Measurements from ENCODE around the gene WDTC1. TPM values are rescaled to one million over a fixed set of nuclear protein-coding genes. Genes with fewer than 3 reads are reported as not detected.

Gene WDTC1
- total RNA-seq, 1 experiment from 2014 or later, result 23.7 TPM

GRCh38 chr1:27351541-27352107, 117.2 kb downstream of the WDTC1 start:
- DNase-seq (no peak), ATAC-seq (no peak)
- Histone ChIP-seq H3K4me1 (ENCODE audit: insufficient read depth, low read length) (peaks cover 16% of the 10 kb centered on the region), H4K20me1 (ENCODE audit: low read length) (no peaks in the 10 kb centered on the region), H3K79me2 (ENCODE audit: low read length) (no peaks in the 10 kb centered on the region), H3K9me3 (ENCODE audit: low read length) (no peaks in the 10 kb centered on the region), H3K36me3 (ENCODE audit: low read depth, low read length) (peaks cover 2% of the 10 kb centered on the region), H3K4me3 (ENCODE audit: low read length) (no peak overlapping the region), H3K9ac (ENCODE audit: low read length) (no peak overlapping the region), H3K4me2 (ENCODE audit: low read length) (no peak overlapping the region), H3K27ac (ENCODE audit: low read length) (no peak overlapping the region), H2AFZ (ENCODE audit: low read length) (no peak overlapping the region), H3K27me3 (ENCODE audit: low read length) (no peaks in the 10 kb centered on the region), H3K9me2 (replicated peaks; ENCODE audit: low read length) (no peaks in the 10 kb centered on the region), H3F3A (ENCODE audit: low read length, unreplicated experiment) (no peaks in the 10 kb centered on the region)
- CTCF ChIA-PET, result no interaction called here
- POLR2A ChIA-PET (ENCODE audit: unreplicated experiment), result no interaction called here
- TF ChIP-seq EZH2 (IDR thresholded peaks at IDR 0.05; ENCODE audit: low read length, unreplicated experiment), result no peak
- no peak for TF ChIP-seq EZH2phosphoT487 (IDR thresholded peaks at IDR 0.05; ENCODE audit: borderline replicate concordance, low read length)
- intact Hi-C loops (cut with micrococcal nuclease), result no loop called here
- BruUV-seq (replicated peaks), result no TSS peak

DNA sequence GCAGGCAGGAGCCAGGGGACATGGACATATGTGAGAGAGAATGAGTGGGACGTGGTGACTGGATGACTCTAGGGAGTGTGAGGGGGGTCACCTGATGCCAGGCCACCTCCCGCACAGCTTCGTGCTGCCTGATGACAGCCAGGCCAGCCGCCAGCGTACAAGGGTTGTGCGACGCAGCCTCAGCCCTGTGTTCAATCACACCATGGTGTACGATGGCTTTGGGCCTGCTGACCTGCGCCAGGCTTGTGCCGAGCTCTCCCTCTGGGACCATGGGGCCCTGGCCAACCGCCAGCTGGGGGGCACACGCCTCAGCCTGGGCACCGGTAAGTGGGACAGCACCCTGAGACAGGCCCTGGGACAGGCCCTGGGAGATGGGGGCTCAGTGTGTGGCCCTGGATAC, 118.7 kb downstream of the WDTC1 start:
- no peak for ATAC-seq
- no peak overlapping the region for H3K9ac ChIP-seq (ENCODE audit: low read length)

DNA sequence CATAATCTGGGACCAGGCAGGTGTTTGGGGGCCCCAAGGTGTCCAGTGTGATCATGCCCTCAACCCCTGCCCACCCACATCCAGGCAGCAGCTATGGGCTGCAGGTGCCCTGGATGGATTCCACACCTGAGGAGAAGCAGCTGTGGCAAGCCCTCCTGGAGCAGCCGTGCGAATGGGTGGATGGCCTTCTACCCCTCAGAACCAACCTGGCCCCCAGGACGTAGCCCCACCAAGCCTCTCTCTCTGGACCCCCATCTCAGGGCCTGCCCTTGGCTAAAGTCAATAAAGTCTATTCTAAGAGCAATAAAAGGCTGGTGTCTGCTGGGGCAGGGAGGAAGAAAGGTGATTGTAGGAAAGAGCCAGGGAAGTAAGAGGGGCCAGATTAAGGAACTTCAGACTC, 119.2 kb downstream of the WDTC1 start:
- peaks cover 12% of the 10 kb centered on the region for H3K36me3 ChIP-seq (ENCODE audit: low read depth, low read length)
- H3K79me2 ChIP-seq (ENCODE audit: low read length), result no peaks in the 10 kb centered on the region
- DNase-seq, result no peak
- BruUV-seq (replicated peaks), result no TSS peak
- no peaks in the 10 kb centered on the region for H4K20me1 ChIP-seq (ENCODE audit: low read length)
- TF ChIP-seq EZH2 (IDR thresholded peaks at IDR 0.05; ENCODE audit: low read length, unreplicated experiment), result no peak
- no peak overlapping the region for H2AFZ ChIP-seq (ENCODE audit: low read length)
- POLR2A ChIA-PET (ENCODE audit: unreplicated experiment), result no interaction called here
- no peaks in the 10 kb centered on the region for H3K9me3 ChIP-seq (ENCODE audit: low read length)
- H3K9ac ChIP-seq (ENCODE audit: low read length), result no peak overlapping the region
- no peak overlapping the region for H3K27ac ChIP-seq (ENCODE audit: low read length)
- H3K27me3 ChIP-seq (ENCODE audit: low read length), result no peaks in the 10 kb centered on the region
- CTCF ChIA-PET, result no interaction called here
- ATAC-seq, result no peak
- H3F3A ChIP-seq (ENCODE audit: low read length, unreplicated experiment), result no peaks in the 10 kb centered on the region
- H3K9me2 ChIP-seq (replicated peaks; ENCODE audit: low read length), result no peaks in the 10 kb centered on the region
- H3K4me3 ChIP-seq (ENCODE audit: low read length), result no peak overlapping the region
- no peak overlapping the region for H3K4me2 ChIP-seq (ENCODE audit: low read length)
- peaks cover 10% of the 10 kb centered on the region for H3K4me1 ChIP-seq (ENCODE audit: insufficient read depth, low read length)
- intact Hi-C loops (cut with micrococcal nuclease), result no loop called here

More for the DNA sequence above, 118.7 kb downstream of the WDTC1 start:
- Histone ChIP-seq H3K27me3 (ENCODE audit: low read length) (no peaks in the 10 kb centered on the region), H3K4me2 (ENCODE audit: low read length) (no peak overlapping the region), H3K4me1 (ENCODE audit: insufficient read depth, low read length) (peaks cover 10% of the 10 kb centered on the region), H3F3A (ENCODE audit: low read length, unreplicated experiment) (no peaks in the 10 kb centered on the region), H3K27ac (ENCODE audit: low read length) (no peak overlapping the region), H2AFZ (ENCODE audit: low read length) (no peak overlapping the region), H3K9me2 (replicated peaks; ENCODE audit: low read length) (no peaks in the 10 kb centered on the region), H3K79me2 (ENCODE audit: low read length) (no peaks in the 10 kb centered on the region), H4K20me1 (ENCODE audit: low read length) (no peaks in the 10 kb centered on the region), H3K4me3 (ENCODE audit: low read length) (no peak overlapping the region), H3K9me3 (ENCODE audit: low read length) (no peaks in the 10 kb centered on the region), H3K36me3 (ENCODE audit: low read depth, low read length) (peaks cover 12% of the 10 kb centered on the region)
- POLR2A ChIA-PET (ENCODE audit: unreplicated experiment), result no interaction called here
- no peak for TF ChIP-seq EZH2phosphoT487 (IDR thresholded peaks at IDR 0.05; ENCODE audit: borderline replicate concordance, low read length)
- TF ChIP-seq, protein P1, sequence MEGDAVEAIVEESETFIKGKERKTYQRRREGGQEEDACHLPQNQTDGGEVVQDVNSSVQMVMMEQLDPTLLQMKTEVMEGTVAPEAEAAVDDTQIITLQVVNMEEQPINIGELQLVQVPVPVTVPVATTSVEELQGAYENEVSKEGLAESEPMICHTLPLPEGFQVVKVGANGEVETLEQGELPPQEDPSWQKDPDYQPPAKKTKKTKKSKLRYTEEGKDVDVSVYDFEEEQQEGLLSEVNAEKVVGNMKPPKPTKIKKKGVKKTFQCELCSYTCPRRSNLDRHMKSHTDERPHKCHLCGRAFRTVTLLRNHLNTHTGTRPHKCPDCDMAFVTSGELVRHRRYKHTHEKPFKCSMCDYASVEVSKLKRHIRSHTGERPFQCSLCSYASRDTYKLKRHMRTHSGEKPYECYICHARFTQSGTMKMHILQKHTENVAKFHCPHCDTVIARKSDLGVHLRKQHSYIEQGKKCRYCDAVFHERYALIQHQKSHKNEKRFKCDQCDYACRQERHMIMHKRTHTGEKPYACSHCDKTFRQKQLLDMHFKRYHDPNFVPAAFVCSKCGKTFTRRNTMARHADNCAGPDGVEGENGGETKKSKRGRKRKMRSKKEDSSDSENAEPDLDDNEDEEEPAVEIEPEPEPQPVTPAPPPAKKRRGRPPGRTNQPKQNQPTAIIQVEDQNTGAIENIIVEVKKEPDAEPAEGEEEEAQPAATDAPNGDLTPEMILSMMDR (conservative IDR thresholded peaks at IDR 0.05; ENCODE audit: low read depth, low read length), result no peak
- no peak for TF ChIP-seq EZH2 (IDR thresholded peaks at IDR 0.05; ENCODE audit: low read length, unreplicated experiment)
- intact Hi-C loops (cut with micrococcal nuclease), result no loop called here
- CTCF ChIA-PET, result no interaction called here
- BruUV-seq (replicated peaks), result no TSS peak
- no peak for DNase-seq

DNA sequence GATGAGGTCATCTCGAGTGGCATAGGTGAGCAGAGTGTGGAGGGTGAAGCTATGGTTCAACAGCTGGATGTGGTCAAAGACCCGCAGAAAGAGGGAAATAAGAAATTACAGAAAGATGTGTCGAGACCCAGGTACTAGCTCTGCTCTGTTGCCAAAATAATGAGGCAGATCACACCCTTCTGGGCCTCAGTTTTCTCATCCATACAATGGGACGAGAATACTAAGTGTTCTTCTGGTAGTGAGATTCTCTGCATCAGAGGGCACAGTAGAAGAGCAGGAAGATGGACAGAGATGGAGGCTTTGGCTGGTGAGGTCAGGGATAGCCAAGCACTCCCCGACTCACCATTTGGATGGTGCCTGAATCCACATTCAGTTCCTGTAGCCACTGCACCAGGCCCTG, 121.3 kb downstream of the WDTC1 start:
- intact Hi-C loops (cut with micrococcal nuclease), result no loop called here
- H3K9me3 ChIP-seq (ENCODE audit: low read length), result no peaks in the 10 kb centered on the region
- no peaks in the 10 kb centered on the region for H4K20me1 ChIP-seq (ENCODE audit: low read length)
- no TSS peak for BruUV-seq (replicated peaks)
- H3K4me2 ChIP-seq (ENCODE audit: low read length), result no peak overlapping the region
- no peak overlapping the region for H2AFZ ChIP-seq (ENCODE audit: low read length)
- no peaks in the 10 kb centered on the region for H3K9me2 ChIP-seq (replicated peaks; ENCODE audit: low read length)
- ATAC-seq, result no peak
- no peaks in the 10 kb centered on the region for H3K4me1 ChIP-seq (ENCODE audit: insufficient read depth, low read length)
- no peak for DNase-seq
- H3K27me3 ChIP-seq (ENCODE audit: low read length), result no peaks in the 10 kb centered on the region
- H3K9ac ChIP-seq (ENCODE audit: low read length), result no peak overlapping the region
- H3K36me3 ChIP-seq (ENCODE audit: low read depth, low read length), result peaks cover 12% of the 10 kb centered on the region
- H3K27ac ChIP-seq (ENCODE audit: low read length), result no peak overlapping the region
- CTCF ChIA-PET, result no interaction called here
- no peak for TF ChIP-seq EZH2 (IDR thresholded peaks at IDR 0.05; ENCODE audit: low read length, unreplicated experiment)
- no peak for TF ChIP-seq EZH2phosphoT487 (IDR thresholded peaks at IDR 0.05; ENCODE audit: borderline replicate concordance, low read length)
- TF ChIP-seq, protein P1 (conservative IDR thresholded peaks at IDR 0.05; ENCODE audit: low read depth, low read length), result no peak
- no peak overlapping the region for H3K4me3 ChIP-seq (ENCODE audit: low read length)
- no peaks in the 10 kb centered on the region for H3K79me2 ChIP-seq (ENCODE audit: low read length)
- no peaks in the 10 kb centered on the region for H3F3A ChIP-seq (ENCODE audit: low read length, unreplicated experiment)
- POLR2A ChIA-PET (ENCODE audit: unreplicated experiment), result no interaction called here
